ENCODE measurements around the gene RPS17.

RPS17 gene

GRCh38 chr15:82571722-82572222 lies 31.5 kb upstream of the RPS17 start:
- TF ChIP-seq, protein P1, sequence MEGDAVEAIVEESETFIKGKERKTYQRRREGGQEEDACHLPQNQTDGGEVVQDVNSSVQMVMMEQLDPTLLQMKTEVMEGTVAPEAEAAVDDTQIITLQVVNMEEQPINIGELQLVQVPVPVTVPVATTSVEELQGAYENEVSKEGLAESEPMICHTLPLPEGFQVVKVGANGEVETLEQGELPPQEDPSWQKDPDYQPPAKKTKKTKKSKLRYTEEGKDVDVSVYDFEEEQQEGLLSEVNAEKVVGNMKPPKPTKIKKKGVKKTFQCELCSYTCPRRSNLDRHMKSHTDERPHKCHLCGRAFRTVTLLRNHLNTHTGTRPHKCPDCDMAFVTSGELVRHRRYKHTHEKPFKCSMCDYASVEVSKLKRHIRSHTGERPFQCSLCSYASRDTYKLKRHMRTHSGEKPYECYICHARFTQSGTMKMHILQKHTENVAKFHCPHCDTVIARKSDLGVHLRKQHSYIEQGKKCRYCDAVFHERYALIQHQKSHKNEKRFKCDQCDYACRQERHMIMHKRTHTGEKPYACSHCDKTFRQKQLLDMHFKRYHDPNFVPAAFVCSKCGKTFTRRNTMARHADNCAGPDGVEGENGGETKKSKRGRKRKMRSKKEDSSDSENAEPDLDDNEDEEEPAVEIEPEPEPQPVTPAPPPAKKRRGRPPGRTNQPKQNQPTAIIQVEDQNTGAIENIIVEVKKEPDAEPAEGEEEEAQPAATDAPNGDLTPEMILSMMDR (IDR thresholded peaks at IDR 0.05; ENCODE audit: insufficient read depth, missing control alignments): no peak
- DNase-seq (ENCODE audit: insufficient read length, low spot score) (no peak), FAIRE-seq (no peak)

DNA sequence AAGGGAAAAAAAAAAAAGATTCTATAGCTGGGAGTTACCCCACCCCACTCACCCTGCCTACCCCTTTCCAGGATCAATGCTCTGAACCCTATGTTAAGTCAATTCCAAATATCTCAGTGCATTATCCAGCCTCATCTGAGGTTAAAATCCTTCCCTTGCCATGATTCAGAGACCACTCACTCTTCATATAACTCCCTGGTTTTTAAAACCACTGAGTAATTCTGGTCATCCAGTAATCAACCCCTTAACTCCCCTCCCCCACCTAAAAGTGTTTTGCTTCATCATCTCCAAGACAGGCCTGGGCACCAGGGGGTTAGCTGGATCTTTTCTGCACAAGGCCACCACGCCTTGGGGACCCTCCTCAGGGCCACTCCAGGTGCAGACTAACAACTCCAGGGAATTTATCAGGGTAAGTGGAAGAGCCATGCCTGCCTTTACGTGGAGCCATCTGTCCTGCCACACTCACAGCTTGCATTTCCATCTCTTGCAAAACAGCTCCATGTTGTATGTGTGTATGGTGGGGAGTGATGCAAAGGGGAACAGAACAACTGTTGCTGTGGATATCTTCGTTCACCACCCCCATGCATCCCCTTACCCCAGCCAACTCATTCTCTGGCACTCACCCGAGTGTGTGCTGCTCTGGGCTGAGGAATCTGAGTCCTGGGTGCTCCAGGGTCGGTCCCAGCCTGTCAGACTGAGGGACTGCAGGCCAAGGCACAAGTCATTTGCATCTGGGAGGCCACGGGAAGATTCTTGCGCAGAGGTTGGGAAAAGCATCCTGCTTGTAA lies 30.7 kb upstream of the RPS17 start:
- DNase-seq (ENCODE audit: insufficient read length, low spot score) (no peak), FAIRE-seq (no peak)
- TF ChIP-seq, protein P1 (IDR thresholded peaks at IDR 0.05; ENCODE audit: insufficient read depth, missing control alignments): no peak

DNA sequence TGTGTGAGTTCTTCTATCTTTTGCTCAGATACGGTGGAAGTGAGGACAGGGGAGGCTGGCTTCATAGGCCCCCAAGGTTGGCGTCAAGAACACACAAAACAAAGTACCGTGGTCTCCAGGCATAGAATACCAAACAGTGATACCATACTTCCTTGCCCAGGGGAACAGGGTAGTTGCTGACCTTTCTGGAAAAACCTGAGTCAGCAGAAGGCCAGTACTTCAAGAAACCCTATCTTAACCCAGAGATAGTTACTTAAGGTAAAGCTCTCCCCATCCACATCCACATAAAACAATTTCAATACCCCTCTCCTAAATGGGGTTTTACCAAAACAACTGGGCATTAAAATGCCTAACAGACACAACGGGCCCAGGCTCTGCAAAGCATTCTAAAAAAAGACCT lies 29.6 kb upstream of the RPS17 start:
- DNase-seq (ENCODE audit: insufficient read length, low spot score) (no peak), FAIRE-seq (no peak)
- TF ChIP-seq, protein P1 (IDR thresholded peaks at IDR 0.05; ENCODE audit: insufficient read depth, missing control alignments): no peak

DNA sequence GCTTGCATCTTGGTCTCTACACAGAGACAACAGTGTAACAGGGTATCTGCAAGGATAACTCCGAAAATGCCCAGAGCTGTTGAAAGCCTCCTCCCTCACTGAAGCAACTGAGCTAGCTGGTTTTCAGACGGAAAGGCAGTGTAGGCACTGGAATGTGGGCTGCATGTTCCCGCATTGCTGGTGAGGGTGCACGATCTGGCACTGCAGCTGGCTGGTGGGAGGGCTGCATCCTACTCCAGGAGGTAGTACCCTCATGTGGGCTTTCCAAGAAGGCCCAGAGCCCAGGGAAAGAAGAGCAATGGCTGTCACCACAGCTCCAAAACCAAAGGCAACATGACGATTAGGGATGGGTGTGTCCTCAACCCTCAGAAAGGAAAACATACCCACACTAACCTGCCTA lies 28.7 kb upstream of the RPS17 start:
- TF ChIP-seq, protein P1 (IDR thresholded peaks at IDR 0.05; ENCODE audit: insufficient read depth, missing control alignments): no peak
- DNase-seq (ENCODE audit: insufficient read length, low spot score) (no peak), FAIRE-seq (no peak)

GRCh38 chr15:82567661-82568060 lies 27.4 kb upstream of the RPS17 start:
- no peak for DNase-seq (ENCODE audit: insufficient read length, low spot score)
- FAIRE-seq: no peak
- TF ChIP-seq, protein P1 (IDR thresholded peaks at IDR 0.05; ENCODE audit: insufficient read depth, missing control alignments): no peak

DNA sequence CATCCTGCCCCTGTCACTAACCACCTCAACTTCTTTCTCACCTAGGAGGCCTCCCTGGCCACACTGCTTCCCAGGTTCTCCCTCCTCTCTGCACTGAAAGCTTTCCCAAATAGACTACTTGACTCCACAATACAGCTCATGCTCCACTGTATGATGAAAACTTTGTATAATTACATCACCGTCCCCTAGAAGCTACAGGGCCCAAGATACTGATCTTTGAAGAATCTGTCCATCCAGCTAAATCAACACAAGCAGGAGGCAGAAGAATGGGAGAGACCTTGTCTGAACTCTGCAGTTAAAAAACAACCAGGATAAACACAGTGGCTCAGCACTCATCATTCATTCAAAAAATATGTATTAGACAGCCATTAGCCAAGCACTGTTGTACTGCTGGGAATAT lies 26.4 kb upstream of the RPS17 start:
- no peak for FAIRE-seq

More for the DNA sequence above, 26.4 kb upstream of the RPS17 start:
- DNase-seq (ENCODE audit: insufficient read length, low spot score): no peak
- TF ChIP-seq, protein P1 (IDR thresholded peaks at IDR 0.05; ENCODE audit: insufficient read depth, missing control alignments): no peak
